Choroid plexus epithelial cell (primary cell): Measurements from ENCODE around the gene MEF2B.
A peak's percentile ranks its signal among the peaks of the same experiment; 100 is the strongest.

ENCODE experiments used
- DNase-seq: peaks from one replicate; pipeline ENCODE4 v3.0.0-alpha.2; 2010; ENCODE audit warnings: low read depth
- H3K4me3 ChIP-seq: 2 replicates; pipeline ENCODE4 v1.5.1; 2011; ENCODE audit warnings: low read depth, mild to moderate bottlenecking, control low read depth, low read length, moderate library complexity
- CTCF ChIP-seq: conservative IDR thresholded peaks from 2 replicates; pipeline ENCODE4 v1.5.1; 2011; ENCODE audit warnings: low read depth, mild to moderate bottlenecking, control low read depth, inconsistent platforms, low read length, moderate library complexity

Gene MEF2B

GRCh38 chr19:19123386-19123785 is 46.7 kb downstream of the MEF2B start:
- H3K4me3 ChIP-seq: no peak overlapping the region
- no peak for TF ChIP-seq CTCF
- no peak for DNase-seq

- no peak for DNase-seq
- no peak for TF ChIP-seq CTCF
- H3K4me3 ChIP-seq: no peak overlapping the region
Observed at GRCh38 chr19:19122902-19123301, 47.2 kb downstream of the MEF2B start.

GRCh38 chr19:19121371-19121770 is 48.7 kb downstream of the MEF2B start:
- no peak for TF ChIP-seq CTCF
- DNase-seq: no peak
- H3K4me3 ChIP-seq: no peak overlapping the region

- H3K4me3 ChIP-seq: peak overlapping the region; percentile 46
- DNase-seq: peak; percentile 97
- no peak for TF ChIP-seq CTCF
Observed at GRCh38 chr19:19120308-19121231, 49.5 kb downstream of the MEF2B start.

- DNase-seq: no peak
- no peak overlapping the region for H3K4me3 ChIP-seq
Observed at GRCh38 chr19:19119325-19120237, 50.5 kb downstream of the MEF2B start.

GRCh38 chr19:19115954-19116353 is 54.1 kb downstream of the MEF2B start:
- TF ChIP-seq CTCF: peak; percentile 69
- peak; percentile 19 for DNase-seq
- no peak overlapping the region for H3K4me3 ChIP-seq

More at GRCh38 chr19:19119325-19120237, 50.5 kb downstream of the MEF2B start:
- no peak for TF ChIP-seq CTCF
